Measurements from ENCODE around the gene PGM2L1.

The PGM2L1 gene

GRCh38 chr11:74306435-74307175 lies 91.6 kb downstream of the PGM2L1 start:
- Histone ChIP-seq H3K4me3 (ENCODE audit: insufficient read depth in 1 of 2, low read depth in 1 of 2, low read length in 2 of 2) (peak overlapping the region in 1 of 2 experiments; percentile 39), H2AK5ac (ENCODE audit: low read length, severe bottlenecking) (no peak overlapping the region), H3K27me3 (ENCODE audit: control insufficient read depth in 1 of 2, insufficient read depth in 1 of 2, low read length in 2 of 2) (peaks cover 2 to 5% of the 10 kb centered on the region in 2 experiments), H3K18ac (ENCODE audit: low read depth in 1 of 2, low read length in 2 of 2) (no peak overlapping the region), H2BK15ac (ENCODE audit: low read depth, poor library complexity, severe bottlenecking) (no peak overlapping the region), H4K8ac (ENCODE audit: low read length) (no peak overlapping the region), H3K36me3 (ENCODE audit: control insufficient read depth in 1 of 2, insufficient read depth in 2 of 2, low read depth in 1 of 2, low read length in 2 of 2) (no peaks in the 10 kb centered on the region), H2BK5ac (ENCODE audit: low read depth, low read length, poor library complexity, severe bottlenecking) (no peak overlapping the region), H3K9me3 (ENCODE audit: control insufficient read depth, low read length) (no peaks in the 10 kb centered on the region), H3K4me2 (ENCODE audit: low read length, poor library complexity, severe bottlenecking) (no peak overlapping the region), H3K27ac (ENCODE audit: low read length, poor library complexity, severe bottlenecking) (no peak overlapping the region), H3K4me1 (ENCODE audit: control insufficient read depth, insufficient read depth, low read depth, low read length) (peaks cover 8% of the 10 kb centered on the region), H2BK120ac (ENCODE audit: low read depth, low read length) (no peak overlapping the region), H2BK12ac (ENCODE audit: low read length in 2 of 2) (no peak overlapping the region), H3K9ac (ENCODE audit: low read length) (peak overlapping the region; percentile 3), H2AFZ (ENCODE audit: low read depth, low read length) (no peak overlapping the region), H3K4ac (ENCODE audit: low read depth in 1 of 2, low read length in 2 of 2) (no peak overlapping the region), H3K23ac (ENCODE audit: low read length in 2 of 2) (no peak overlapping the region), H4K91ac (ENCODE audit: low read length) (no peak overlapping the region), H3K14ac (ENCODE audit: low read length in 2 of 2) (no peak overlapping the region), H3K79me1 (replicated peaks; ENCODE audit: low read length, poor library complexity, severe bottlenecking) (no peaks in the 10 kb centered on the region)
- DNase-seq: no peak
- WGBS: 90% methylated on average over 6 of the region's 8 CpGs

GRCh38 chr11:74299015-74299414 lies 99.2 kb downstream of the PGM2L1 start:
- Histone ChIP-seq H2AK5ac (ENCODE audit: low read length, severe bottlenecking) (no peak overlapping the region), H2BK15ac (ENCODE audit: low read depth, poor library complexity, severe bottlenecking) (no peak overlapping the region), H3K27me3 (ENCODE audit: control insufficient read depth in 1 of 2, insufficient read depth in 1 of 2, low read length in 2 of 2) (no peaks in the 10 kb centered on the region), H2BK5ac (ENCODE audit: low read depth, low read length, poor library complexity, severe bottlenecking) (no peak overlapping the region), H3K9me3 (ENCODE audit: control insufficient read depth, low read length) (no peaks in the 10 kb centered on the region), H3K4me1 (ENCODE audit: control insufficient read depth, insufficient read depth, low read depth, low read length) (no peaks in the 10 kb centered on the region), H4K8ac (ENCODE audit: low read length) (no peak overlapping the region), H3K79me1 (replicated peaks; ENCODE audit: low read length, poor library complexity, severe bottlenecking) (no peaks in the 10 kb centered on the region), H3K4ac (ENCODE audit: low read depth in 1 of 2, low read length in 2 of 2) (no peak overlapping the region), H3K4me3 (ENCODE audit: insufficient read depth in 1 of 2, low read depth in 1 of 2, low read length in 2 of 2) (no peak overlapping the region), H3K18ac (ENCODE audit: low read depth in 1 of 2, low read length in 2 of 2) (no peak overlapping the region), H3K27ac (ENCODE audit: low read length, poor library complexity, severe bottlenecking) (no peak overlapping the region), H2BK12ac (ENCODE audit: low read length in 2 of 2) (no peak overlapping the region), H2AFZ (ENCODE audit: low read depth, low read length) (no peak overlapping the region), H3K14ac (ENCODE audit: low read length in 2 of 2) (no peak overlapping the region), H3K23ac (ENCODE audit: low read length in 2 of 2) (no peak overlapping the region), H2BK120ac (ENCODE audit: low read depth, low read length) (no peak overlapping the region), H3K4me2 (ENCODE audit: low read length, poor library complexity, severe bottlenecking) (no peak overlapping the region), H4K91ac (ENCODE audit: low read length) (no peak overlapping the region), H3K36me3 (ENCODE audit: control insufficient read depth in 1 of 2, insufficient read depth in 2 of 2, low read depth in 1 of 2, low read length in 2 of 2) (no peaks in the 10 kb centered on the region), H3K9ac (ENCODE audit: low read length) (no peak overlapping the region)
- 88% methylated on average over 2 of the region's 3 CpGs for WGBS
- no peak for DNase-seq

DNA sequence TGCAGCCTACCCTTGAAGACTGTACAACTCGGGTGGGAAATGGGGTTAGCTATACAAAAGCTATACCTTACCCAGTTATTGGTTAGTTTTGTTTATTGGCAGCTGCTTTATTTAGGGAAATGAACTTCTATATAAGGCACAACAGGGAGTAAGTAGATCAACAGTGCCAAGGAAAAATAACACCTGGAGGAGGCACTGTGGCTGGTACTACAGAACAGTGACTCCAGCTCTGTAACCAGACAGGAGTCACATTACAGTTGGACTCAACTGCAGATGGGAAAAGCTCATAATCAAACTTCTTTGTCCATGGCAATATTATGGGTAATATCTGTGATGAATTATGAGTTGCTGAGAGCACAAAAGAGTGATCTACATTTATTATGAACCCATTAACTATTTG lies 100.7 kb downstream of the PGM2L1 start:
- no peak overlapping the region for H3K4ac ChIP-seq (ENCODE audit: low read depth in 1 of 2, low read length in 2 of 2)
- DNase-seq: no peak
- H3K23ac ChIP-seq (ENCODE audit: low read length in 2 of 2): no peak overlapping the region
- H2BK120ac ChIP-seq (ENCODE audit: low read depth, low read length): no peak overlapping the region
- H4K8ac ChIP-seq (ENCODE audit: low read length): no peak overlapping the region
- no peak overlapping the region for H2BK12ac ChIP-seq (ENCODE audit: low read length in 2 of 2)
- no peak overlapping the region for H2AK5ac ChIP-seq (ENCODE audit: low read length, severe bottlenecking)
- H3K14ac ChIP-seq (ENCODE audit: low read length in 2 of 2): no peak overlapping the region
- H3K18ac ChIP-seq (ENCODE audit: low read depth in 1 of 2, low read length in 2 of 2): no peak overlapping the region
- no peak overlapping the region for H2BK5ac ChIP-seq (ENCODE audit: low read depth, low read length, poor library complexity, severe bottlenecking)
- no peak overlapping the region for H2BK15ac ChIP-seq (ENCODE audit: low read depth, poor library complexity, severe bottlenecking)
- no peak overlapping the region for H2AFZ ChIP-seq (ENCODE audit: low read depth, low read length)
- H3K27me3 ChIP-seq (ENCODE audit: control insufficient read depth in 1 of 2, insufficient read depth in 1 of 2, low read length in 2 of 2): no peaks in the 10 kb centered on the region
- H3K79me1 ChIP-seq (replicated peaks; ENCODE audit: low read length, poor library complexity, severe bottlenecking): no peaks in the 10 kb centered on the region
- no peaks in the 10 kb centered on the region for H3K4me1 ChIP-seq (ENCODE audit: control insufficient read depth, insufficient read depth, low read depth, low read length)
- no peaks in the 10 kb centered on the region for H3K36me3 ChIP-seq (ENCODE audit: control insufficient read depth in 1 of 2, insufficient read depth in 2 of 2, low read depth in 1 of 2, low read length in 2 of 2)
- H3K4me3 ChIP-seq (ENCODE audit: insufficient read depth in 1 of 2, low read depth in 1 of 2, low read length in 2 of 2): no peak overlapping the region
- H3K9ac ChIP-seq (ENCODE audit: low read length): no peak overlapping the region
- H3K27ac ChIP-seq (ENCODE audit: low read length, poor library complexity, severe bottlenecking): no peak overlapping the region
- no peak overlapping the region for H4K91ac ChIP-seq (ENCODE audit: low read length)
- H3K4me2 ChIP-seq (ENCODE audit: low read length, poor library complexity, severe bottlenecking): no peak overlapping the region
- no peaks in the 10 kb centered on the region for H3K9me3 ChIP-seq (ENCODE audit: control insufficient read depth, low read length)
- 88% methylated on average over 1 of the region's 1 CpG for WGBS

DNA sequence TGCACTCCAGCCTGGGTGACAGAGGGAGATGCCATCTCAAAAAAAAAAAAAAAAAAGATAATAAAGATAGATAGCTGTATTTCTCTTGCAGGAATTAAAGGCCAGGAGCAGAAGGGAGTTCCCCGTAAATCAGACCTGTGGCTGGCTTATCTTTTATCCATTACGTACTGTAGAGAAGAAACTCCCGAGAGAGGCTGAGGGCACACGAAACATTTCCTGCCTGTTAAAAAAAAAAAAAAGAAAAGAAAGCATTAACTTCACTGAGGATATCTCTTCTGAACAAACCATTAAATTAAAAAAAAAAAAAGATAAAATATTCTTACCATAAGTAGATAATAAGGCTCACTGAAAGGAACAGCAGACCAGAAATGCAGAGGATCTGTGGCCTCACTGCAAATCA lies 109.3 kb downstream of the PGM2L1 start:
- H3K79me1 ChIP-seq (replicated peaks; ENCODE audit: low read length, poor library complexity, severe bottlenecking): no peaks in the 10 kb centered on the region
- H3K18ac ChIP-seq (ENCODE audit: low read depth in 1 of 2, low read length in 2 of 2): no peak overlapping the region
- no peak for DNase-seq
- H4K8ac ChIP-seq (ENCODE audit: low read length): no peak overlapping the region
- no peak overlapping the region for H3K9ac ChIP-seq (ENCODE audit: low read length)
- H3K27ac ChIP-seq (ENCODE audit: low read length, poor library complexity, severe bottlenecking): no peak overlapping the region
- H3K4ac ChIP-seq (ENCODE audit: low read depth in 1 of 2, low read length in 2 of 2): no peak overlapping the region
- H3K23ac ChIP-seq (ENCODE audit: low read length in 2 of 2): no peak overlapping the region
- no peak overlapping the region for H2BK15ac ChIP-seq (ENCODE audit: low read depth, poor library complexity, severe bottlenecking)
- no peak overlapping the region for H2BK120ac ChIP-seq (ENCODE audit: low read depth, low read length)
- 50% methylated on average over 1 of the region's 4 CpGs for WGBS
- no peak overlapping the region for H2AFZ ChIP-seq (ENCODE audit: low read depth, low read length)
- H3K14ac ChIP-seq (ENCODE audit: low read length in 2 of 2): no peak overlapping the region
- H2BK12ac ChIP-seq (ENCODE audit: low read length in 2 of 2): no peak overlapping the region
- H3K4me3 ChIP-seq (ENCODE audit: insufficient read depth in 1 of 2, low read depth in 1 of 2, low read length in 2 of 2): no peak overlapping the region
- no peaks in the 10 kb centered on the region for H3K36me3 ChIP-seq (ENCODE audit: control insufficient read depth in 1 of 2, insufficient read depth in 2 of 2, low read depth in 1 of 2, low read length in 2 of 2)
- no peak overlapping the region for H3K4me2 ChIP-seq (ENCODE audit: low read length, poor library complexity, severe bottlenecking)
- H3K9me3 ChIP-seq (ENCODE audit: control insufficient read depth, low read length): no peaks in the 10 kb centered on the region
- H3K27me3 ChIP-seq (ENCODE audit: control insufficient read depth in 1 of 2, insufficient read depth in 1 of 2, low read length in 2 of 2): no peaks in the 10 kb centered on the region
- H2AK5ac ChIP-seq (ENCODE audit: low read length, severe bottlenecking): no peak overlapping the region
- H3K4me1 ChIP-seq (ENCODE audit: control insufficient read depth, insufficient read depth, low read depth, low read length): peaks cover 2% of the 10 kb centered on the region
- peak overlapping the region; percentile 57 for H2BK5ac ChIP-seq (ENCODE audit: low read depth, low read length, poor library complexity, severe bottlenecking)
- H4K91ac ChIP-seq (ENCODE audit: low read length): no peak overlapping the region

Data from mesenchymal stem cell (in vitro differentiated cells and primary cell).